Stimulated activated CD8-positive, alpha-beta memory T cell treated with anti-CD3 and anti-CD28 coated beads, Interleukin-2, amount 100 ng/mL, for 1 hour (primary cell): Measurements from ENCODE around the gene MYCBP2.
"Not testable (repeated sequence)": the region's sequence is repeated elsewhere in the genome, so short reads cannot be mapped to it uniquely, and the experiment has no call there.

Experiments
- DNase-seq, 2 donors: peaks; one replicate each; pipeline ENCODE4 v3.0.0-alpha.2; 2020; ENCODE audit warnings: low read depth in 2 of 2

Gene MYCBP2

DNA sequence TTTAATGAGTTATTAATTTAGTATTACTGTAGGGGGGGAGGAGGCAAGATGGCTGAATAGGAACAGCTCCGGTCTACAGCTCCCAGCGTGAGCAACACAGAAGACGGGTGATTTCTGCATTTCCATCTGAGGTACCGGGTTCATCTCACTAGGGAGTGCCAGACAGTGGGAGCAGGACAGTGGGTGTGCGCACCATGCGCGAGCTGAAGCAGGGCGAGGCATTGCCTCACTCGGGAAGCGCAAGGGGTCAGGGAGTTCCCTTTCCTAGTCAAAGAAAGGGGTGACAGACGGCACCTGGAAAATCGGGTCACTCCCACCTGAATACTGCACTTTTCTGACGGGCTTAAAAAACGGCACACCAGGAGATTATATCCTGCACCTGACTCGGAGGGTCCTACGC lies 127.9 kb downstream of the MYCBP2 start:
- DNase-seq = not testable (repeated sequence)

- no peak for DNase-seq
Measured at GRCh38 chr13:77196052-77196618, 130.8 kb downstream of the MYCBP2 start.

DNA sequence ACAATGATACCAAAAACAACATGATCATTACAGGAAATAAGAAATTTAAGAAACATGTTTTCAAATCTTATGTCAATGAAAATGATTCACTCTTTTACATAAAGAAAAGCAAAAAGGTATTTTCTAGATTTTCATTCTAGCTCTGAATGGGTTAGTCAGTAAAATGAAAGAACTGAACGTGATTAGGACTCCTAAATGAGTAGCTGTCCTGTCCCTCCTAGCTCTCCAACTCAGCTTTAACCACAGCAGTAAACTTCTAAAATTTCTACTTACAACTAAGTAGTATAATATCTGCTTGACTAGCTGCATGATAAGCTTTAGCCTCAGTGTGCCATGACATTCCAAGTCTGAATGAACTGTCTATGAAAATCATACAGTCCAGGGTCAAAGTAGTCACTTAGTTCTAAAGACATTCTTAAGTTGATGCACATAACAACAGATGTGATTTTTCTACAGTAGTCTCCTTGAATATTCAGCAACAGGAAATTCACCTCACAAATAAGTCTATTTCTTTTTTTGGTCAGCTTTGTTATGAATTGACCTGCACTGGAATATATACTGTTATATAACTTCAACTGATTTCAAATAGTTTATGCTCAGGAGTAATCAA lies 136.4 kb downstream of the MYCBP2 start:
- DNase-seq = no peak

DNA sequence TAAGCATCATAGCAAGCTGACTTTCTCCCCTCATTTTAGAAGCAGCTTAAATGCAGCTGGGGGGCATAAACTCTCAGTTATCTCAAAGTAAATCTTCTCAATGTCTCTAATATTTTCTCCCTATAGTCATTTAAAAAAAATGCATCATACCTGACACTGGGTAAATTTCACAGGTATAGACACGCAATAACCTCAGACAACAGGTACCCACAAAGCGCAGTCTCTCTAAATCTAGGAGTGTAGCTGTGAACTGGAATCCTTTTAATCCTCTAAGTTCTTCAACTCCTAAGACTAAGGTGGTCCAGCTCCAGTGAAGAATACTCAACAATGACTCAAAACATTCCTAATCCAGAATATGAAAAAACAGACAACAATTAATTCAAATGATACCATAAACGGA lies 141.2 kb downstream of the MYCBP2 start:
- DNase-seq = no peak

DNA sequence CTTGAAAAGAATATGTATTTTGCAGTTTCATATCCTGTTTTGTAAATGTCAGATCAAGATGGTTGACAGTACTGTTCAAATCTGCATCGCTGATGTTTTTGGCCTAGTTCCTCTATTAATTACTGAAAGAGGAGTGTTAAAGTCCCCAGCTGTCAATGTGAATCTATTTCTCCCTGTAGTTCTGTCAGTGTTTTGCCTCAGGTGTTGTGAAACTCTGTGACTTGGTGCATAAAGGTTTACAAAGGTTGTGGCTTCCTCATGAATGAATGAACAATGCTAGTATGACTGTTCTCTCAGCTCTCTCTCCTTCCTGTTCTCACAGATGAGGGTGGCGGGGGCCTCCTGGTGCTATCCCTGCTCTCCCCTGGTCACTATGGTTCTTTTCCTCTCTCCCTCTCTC lies 142.4 kb downstream of the MYCBP2 start:
- DNase-seq = no peak

DNA sequence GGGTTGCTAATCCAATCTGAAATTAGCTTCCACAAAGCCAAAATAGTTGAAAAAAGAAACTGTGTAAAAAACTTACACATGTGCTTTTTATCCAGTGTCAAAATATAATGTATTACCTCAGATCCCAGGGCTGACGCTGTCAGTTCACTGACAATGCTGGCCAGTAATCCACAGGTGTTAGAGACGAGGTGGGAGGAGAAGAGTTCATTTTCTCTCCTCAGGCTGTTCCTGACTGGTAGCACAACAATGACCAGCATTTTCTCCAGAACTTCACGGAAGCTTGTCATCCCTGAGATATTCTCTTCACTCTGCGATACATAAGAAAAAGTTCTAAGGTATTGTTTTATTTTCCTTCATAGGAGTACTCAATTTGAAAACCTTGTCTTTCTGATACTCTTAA lies 146.9 kb downstream of the MYCBP2 start:
- no peak for DNase-seq

- DNase-seq = no peak
Measured at GRCh38 chr13:77177646-77178045, 149.2 kb downstream of the MYCBP2 start.

- no peak for DNase-seq
Measured at GRCh38 chr13:77176350-77176749, 150.5 kb downstream of the MYCBP2 start.

GRCh38 chr13:77172650-77173049 lies 154.2 kb downstream of the MYCBP2 start:
- no peak for DNase-seq

DNA sequence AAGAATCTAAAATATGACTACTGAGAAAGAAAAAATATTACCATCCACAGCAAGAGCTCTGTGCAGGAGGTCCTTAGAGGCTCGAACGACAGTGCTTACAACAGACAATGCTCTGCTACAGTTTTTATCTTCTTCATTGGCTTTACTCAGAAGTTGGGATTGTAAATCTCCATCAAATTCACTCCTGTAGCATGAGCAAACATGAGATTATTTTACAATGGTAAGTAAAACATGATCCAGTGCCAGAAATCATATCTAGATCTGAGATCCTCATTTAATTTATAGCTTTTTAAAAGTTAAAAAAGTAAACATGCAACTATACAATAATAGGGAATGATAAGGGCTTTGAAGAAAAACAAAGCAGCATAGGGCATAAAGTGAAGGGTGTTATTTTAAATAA lies 155.4 kb downstream of the MYCBP2 start:
- DNase-seq = no peak

DNA sequence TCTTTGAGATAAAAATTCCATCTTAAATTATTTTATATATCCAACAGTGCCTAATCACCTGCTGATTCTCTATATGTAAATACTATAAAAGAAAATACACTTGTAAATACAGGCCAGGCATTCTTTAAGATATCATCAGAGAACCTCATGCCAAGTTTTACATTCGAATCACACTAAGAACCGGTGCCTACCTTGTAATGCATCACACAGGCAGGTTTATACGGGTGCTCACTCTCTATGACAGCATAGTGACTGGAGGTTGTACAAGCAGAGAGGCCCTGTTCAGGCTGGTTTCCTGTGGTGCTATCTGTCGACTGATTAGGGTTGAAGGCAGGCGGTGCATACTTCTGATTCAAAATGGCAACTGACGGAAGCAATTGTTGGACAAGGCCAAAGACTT lies 158.7 kb downstream of the MYCBP2 start:
- no peak for DNase-seq

DNA sequence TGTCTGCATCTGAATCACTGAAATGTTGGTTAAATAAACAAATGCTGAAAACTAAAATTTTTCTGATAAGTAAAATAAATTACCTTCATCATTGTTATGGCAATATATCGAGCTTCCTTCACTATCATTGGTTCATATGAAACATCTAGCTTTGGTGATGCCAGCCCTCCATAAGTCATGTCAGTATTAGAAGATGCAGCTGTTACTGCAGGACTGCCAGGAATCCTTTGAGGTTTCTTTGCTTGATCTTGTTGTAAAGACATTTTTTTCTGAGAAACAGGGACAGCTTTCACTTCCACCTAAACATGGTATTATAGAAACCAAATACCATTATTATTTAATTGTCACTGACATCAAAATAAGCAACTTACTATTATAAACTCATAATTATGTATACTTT lies 176.2 kb downstream of the MYCBP2 start:
- no peak for DNase-seq

DNA sequence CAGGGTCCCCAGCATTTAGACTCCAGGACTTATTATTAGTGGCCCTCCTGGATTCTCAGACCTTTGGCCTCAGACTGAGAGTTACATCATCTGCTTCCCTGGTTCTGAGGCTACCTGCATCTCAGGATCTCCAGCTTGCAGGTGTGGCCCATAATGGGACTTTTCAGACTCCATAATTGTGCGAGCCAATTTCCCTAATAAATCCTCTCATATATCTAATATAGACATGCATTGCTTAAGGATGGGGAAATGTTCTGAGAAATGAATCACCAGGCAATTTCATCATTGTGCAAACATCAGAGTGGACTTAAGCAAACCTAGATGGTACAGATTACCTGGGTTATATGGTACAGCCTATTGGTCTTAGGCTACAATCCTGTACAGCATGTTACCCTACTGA lies 183.5 kb downstream of the MYCBP2 start:
- no peak for DNase-seq

DNA sequence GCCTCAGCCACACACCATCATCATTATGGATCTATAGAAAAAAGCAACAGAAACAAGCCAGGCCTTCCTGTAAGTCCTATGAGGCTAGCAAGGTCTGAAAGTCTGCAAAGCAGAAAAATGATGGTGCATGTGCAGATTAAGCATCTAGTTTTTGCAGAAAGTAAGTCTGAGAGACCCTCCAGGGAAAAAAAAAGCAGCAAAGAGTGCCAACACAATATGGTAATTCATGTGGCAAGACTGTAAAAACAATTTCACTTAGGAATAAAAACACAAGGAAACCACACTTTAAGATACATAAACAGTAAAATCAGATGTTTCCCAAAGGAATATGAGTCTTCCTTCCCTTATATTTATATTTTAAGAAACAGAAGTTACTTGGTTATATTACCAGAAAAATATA lies 187.6 kb downstream of the MYCBP2 start:
- DNase-seq = no peak

DNA sequence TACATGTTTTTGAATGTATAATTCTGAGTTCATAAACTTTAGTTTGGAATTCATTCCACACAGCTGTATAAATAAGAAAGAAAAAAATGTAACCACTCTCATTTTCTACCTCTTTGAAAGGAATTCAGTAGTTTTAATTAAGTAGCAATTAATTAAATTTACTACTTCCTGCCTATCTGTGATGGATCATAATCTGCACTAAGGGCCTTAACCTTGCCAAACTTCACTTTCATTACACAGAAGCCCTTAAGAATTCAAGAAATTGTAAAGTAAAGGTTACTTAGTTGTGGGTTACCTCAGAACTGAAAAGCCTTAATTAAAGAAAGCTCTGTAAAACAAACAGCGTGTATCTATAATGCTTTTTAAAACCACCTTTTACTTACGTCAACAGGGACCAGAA lies 188.1 kb downstream of the MYCBP2 start:
- DNase-seq = no peak

GRCh38 chr13:77136902-77137420 lies 189.9 kb downstream of the MYCBP2 start:
- DNase-seq = no peak

DNA sequence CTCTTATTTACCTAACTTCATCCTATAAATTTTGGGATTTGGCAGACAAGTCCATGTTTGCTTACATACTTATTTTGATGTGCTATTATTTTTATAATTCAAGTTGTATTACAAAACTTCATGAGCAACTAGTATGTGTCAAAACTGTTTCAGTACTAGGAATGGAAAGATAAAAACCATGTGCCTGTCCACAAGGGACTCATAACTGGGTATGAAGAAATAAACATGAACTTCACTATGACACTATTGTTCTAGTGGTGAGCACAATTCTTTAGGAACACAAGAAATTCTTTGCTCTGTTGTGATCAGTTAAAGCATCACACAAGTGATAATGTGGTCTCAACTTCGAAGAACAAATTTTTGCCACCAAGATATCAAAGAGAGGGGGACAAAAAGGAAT lies 202.5 kb downstream of the MYCBP2 start:
- no peak for DNase-seq

DNA sequence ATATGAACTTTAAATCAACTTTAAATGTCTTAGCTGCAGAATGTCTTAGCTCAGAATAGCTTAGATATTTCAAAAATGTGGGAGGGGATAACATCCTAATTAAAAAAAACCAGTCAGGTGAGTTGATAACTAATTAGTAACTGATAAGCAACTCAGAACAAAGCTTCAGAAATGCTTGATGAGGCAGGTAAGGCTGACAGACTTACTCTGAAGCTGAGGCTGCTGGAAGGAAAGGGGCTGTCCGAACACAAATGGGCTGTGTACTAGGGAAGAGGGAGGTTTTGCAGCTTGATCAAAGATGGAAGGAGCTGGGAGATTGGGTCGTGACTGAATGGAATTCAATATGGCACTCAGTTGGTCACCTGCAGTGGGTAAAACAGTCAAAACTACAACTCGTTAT lies 208.8 kb downstream of the MYCBP2 start:
- DNase-seq = no peak

DNA sequence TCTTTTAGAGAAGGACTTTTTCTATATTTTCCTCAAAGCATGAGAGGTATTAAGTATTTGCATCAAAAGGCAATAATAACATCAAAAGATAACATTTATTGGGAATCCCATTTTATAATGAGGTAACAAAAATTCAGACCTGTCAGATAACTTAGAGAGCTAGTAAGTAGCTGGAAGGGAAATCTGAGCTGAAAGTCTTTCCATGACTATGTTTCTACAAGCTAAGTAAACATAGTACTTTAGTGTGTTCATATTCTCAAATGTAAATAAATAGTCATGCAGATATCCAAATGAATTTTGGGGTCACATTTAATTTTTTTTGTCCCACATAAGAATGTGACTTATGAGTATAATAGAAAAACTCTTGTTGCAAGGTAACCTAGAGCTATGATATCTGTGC lies 212.6 kb downstream of the MYCBP2 start:
- DNase-seq = no peak

- no peak for DNase-seq
Measured at GRCh38 chr13:77113496-77113895, 213.4 kb downstream of the MYCBP2 start.

DNA sequence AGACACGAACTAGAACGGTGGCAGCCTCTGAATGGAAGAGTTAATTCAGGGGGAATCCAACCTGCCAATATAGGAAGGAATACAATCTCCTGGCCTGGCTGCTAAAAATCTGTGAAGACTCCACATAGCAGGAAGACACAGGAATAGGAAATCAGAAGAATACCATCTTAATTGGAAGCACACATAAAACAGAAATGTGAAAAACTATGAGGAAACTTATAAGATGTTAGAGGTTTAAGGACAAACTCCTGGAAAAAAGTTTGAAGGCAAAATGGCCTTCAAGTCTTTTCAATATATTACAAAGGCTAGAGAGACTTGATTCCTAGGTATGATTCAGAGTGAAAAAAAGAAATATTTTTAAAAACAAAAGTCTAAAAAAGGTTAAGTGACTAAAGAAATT lies 221.8 kb downstream of the MYCBP2 start:
- DNase-seq = no peak

- DNase-seq = no peak
Measured at GRCh38 chr13:77099415-77099814, 227.5 kb downstream of the MYCBP2 start.

DNA sequence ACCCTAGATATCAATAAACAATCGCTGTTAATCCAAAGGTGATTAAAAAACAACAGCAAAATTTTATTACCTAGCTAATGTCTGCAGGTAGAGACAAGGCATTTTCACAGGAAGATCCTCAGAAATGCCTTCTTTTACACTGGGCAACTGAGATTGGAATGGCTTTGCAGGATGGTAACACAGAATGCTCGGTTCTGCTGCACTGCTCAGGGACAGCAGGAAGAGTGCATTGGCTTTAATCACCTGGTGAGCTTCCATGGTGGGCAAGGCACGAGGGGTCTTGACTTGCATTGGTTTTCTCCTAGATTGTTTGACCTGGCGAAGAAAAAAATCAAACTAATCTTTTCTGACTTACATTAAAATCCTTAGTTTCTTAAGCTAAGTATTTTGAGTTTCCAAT lies 231.6 kb downstream of the MYCBP2 start:
- no peak for DNase-seq

GRCh38 chr13:77094773-77095172 lies 232.1 kb downstream of the MYCBP2 start:
- DNase-seq = no peak
